CD4-positive, alpha-beta T cell treated with Interleukin-1 beta for 1 hour (primary cell): ENCODE measurements around the gene STOX1.
"Not testable (repeated sequence)": the region's sequence is repeated elsewhere in the genome, so short reads cannot be mapped to it uniquely, and the experiment has no call there.

ENCODE experiments used
- DNase-seq, 2 donors: peaks; one replicate each; pipeline ENCODE4 v3.0.0-alpha.2; 2020 to 2022

STOX1 gene, protein sequence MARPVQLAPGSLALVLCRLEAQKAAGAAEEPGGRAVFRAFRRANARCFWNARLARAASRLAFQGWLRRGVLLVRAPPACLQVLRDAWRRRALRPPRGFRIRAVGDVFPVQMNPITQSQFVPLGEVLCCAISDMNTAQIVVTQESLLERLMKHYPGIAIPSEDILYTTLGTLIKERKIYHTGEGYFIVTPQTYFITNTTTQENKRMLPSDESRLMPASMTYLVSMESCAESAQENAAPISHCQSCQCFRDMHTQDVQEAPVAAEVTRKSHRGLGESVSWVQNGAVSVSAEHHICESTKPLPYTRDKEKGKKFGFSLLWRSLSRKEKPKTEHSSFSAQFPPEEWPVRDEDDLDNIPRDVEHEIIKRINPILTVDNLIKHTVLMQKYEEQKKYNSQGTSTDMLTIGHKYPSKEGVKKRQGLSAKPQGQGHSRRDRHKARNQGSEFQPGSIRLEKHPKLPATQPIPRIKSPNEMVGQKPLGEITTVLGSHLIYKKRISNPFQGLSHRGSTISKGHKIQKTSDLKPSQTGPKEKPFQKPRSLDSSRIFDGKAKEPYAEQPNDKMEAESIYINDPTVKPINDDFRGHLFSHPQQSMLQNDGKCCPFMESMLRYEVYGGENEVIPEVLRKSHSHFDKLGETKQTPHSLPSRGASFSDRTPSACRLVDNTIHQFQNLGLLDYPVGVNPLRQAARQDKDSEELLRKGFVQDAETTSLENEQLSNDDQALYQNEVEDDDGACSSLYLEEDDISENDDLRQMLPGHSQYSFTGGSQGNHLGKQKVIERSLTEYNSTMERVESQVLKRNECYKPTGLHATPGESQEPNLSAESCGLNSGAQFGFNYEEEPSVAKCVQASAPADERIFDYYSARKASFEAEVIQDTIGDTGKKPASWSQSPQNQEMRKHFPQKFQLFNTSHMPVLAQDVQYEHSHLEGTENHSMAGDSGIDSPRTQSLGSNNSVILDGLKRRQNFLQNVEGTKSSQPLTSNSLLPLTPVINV

DNA sequence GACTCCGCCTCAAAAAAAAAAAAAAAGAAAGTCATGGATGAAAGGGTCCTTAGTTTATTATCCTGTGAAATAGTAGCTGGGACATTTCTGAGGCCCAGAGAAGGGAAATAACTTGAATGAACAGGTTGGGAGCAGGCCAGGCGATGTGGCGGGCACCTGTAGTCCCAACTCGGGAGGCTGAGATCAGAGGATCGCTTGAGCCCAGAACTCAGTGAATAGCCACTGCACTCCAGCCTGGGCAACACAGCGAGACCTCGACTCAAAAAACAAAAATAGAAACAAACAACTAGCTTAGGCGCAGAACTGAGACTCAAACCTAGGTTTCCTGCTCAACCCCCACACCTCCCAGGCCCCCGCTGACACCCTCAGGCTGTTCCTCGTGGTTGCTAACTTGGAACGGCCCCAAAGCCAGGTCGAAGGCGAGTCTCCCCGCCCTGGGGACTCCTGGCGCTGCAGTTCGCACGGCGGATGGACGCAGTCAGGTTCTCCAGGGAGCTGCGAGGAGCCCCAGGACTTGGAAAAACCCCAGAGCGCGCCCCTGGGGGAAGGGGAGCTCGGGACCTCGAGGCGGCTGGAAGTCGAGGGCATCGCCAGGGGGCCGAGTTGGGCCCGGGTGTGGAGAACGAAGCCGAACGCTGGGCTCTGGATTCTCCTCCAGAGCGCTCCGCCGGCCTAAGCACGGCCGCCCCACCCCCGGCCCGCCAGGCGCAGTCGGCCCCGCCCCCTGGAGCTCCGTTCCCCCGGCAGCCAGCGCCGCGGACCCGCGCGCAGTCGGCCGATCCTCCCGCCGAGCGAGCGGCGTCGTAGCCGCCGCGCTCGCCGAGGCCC, at the start of gene STOX1:
Gene STOX1, plus strand, starts transcription at position 768 of the 828 bp plus-strand sequence. CDS start 93 bp downstream, outside the sequence.
- DNase-seq, result peak; percentile 46 to 53

DNA sequence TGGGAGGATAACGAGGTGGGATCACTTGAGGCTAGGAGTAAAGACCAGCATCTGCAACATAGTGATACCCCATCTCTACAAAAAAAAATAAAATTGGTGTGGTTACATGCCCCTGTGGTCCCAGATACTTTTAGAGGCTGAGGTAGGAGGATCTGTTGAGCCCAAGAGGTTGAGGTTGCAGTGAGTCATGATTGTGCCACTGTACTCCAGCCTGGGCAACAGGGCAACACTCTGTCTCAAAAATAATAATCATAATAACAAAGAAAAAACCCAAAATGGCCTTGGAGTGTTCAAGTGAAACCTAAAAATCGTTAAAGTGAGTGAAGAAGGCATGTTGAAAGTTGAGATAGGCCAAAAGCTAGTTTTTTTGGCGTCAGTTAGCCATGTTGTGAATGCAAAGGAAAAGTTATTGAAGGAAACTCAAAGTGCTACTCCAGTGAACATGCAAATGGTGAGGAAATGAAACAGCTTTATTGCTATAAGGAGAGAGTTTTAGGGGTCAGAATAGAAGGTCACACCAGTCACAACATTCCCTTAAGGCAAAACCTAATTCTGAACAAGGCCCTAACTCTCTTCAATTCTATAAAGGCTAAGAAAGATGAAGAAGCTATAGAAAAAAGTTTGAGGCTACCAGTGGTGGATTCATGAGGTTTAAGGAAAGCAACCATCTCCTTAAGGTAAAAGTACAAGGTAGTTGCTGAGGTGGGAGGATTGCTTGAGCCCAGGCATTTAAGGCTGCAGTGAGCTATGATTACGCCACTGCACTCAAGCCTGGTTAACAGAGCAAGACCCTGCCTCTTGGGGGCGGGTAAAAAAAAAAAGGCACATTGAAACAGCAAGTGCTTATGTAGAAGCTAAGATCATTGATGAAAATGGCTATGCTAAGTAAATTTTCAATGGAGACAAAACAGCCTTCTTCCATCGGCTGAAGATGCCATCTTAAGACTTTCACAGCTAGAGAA, 45.4 kb upstream of the STOX1 start:
- DNase-seq, result no peak

DNA sequence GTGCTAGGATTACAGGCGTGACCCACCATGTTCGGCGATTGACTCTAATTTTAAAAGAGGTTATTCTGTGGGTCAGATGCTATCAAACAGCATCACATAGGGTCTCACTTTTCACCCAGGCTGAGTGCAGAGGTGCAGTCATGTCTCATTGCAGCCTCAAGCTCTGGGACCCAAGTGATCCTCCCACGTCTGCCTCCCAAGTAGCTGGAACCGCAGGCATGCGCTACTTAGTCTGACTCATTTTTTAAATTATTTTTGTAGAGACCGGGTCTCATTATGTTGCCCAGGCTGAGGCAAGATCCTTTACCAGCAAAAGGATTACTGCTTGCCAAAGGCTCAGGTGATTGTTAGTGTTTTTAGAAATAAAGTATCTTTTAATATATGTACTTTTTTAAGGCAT, 42.9 kb upstream of the STOX1 start:
- DNase-seq, result no peak

DNA sequence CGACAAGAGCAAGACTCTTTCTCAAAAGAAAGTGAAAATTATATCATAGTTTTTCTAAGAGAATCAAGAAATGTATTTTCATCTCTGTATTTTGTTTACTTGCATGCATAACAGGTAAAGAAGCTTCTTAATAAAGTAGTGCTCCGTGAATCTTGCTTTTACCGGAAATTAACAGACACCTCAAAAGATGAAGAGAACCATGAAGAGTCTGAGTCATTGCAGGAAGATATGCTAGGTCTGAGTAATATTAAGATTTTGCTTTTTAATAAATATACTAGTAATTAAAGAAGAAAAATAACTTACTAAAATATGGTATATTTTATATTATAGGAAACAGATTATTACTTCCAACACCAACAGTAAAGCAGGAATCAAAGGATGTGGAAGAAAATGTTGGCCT, 39.5 kb upstream of the STOX1 start:
- no peak for DNase-seq

DNA sequence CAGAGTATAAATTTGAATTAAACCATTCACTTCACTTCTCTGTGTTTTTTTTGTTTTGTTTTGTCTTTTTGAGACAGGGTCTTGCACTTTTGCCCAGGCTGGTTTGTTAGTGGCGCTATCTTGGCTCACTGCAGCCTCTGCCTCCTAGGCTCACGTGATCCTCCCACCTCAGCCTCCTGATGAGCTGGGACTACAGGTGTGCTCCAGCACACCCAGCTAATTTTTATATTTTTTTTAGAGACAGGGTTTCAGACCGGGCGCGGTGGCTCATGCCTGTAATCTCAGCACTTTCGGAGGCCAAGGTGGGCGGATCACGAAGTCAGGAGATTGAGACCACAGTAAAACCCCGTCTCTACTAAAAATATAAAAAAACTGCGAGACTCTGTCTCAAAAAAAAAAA, 36.9 kb upstream of the STOX1 start:
- DNase-seq, result no peak

DNA sequence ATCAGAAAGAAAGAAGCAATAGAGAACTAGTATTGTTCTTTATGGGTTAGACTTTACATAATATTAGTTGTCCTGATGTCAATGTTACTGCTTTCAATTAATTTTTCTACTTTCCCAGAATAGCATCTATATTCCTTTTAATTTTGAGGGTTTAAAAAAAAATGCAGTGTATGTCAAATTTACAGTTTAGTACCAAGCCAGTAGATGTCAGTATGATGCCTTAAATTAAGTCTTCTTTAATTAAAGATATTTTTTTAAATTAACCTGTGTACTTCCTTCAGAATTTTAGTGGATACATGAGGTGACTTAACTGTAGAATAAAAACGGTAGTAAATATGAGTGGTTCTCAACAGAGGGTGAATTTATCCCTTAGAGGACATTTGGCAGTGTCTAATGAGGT, 35.2 kb upstream of the STOX1 start:
- no peak for DNase-seq

DNA sequence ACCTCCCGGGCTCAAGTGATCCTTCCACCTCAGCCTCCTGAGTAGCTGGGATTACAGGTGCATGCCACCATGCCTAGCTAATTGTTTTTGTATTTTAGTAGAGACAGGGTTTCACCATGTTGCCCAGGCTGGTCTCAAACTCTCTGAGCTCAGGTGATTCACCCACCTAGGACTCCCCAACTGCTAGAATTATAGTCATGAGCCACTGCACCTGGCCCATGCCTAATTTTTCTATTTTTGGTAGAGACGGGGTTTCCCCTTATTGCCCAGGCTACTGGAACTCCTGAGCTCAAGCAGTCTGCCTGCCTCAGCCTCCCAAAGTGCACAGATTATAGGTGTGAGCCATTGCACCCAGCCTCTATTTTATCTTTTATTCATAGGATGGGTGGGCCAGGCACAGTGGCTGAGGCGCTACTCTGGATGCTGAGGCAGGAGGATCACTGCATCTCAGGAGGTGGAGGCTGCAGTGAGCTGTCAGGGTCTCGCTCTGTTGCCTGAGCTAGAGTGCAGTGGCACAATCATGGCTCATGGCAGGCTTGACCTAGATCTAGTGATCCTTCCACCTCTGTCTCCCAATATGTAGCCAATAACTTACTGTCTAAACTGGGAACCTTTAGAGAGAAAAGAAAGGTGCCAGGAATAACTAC, 31.3 kb upstream of the STOX1 start:
- DNase-seq, result no peak

DNA sequence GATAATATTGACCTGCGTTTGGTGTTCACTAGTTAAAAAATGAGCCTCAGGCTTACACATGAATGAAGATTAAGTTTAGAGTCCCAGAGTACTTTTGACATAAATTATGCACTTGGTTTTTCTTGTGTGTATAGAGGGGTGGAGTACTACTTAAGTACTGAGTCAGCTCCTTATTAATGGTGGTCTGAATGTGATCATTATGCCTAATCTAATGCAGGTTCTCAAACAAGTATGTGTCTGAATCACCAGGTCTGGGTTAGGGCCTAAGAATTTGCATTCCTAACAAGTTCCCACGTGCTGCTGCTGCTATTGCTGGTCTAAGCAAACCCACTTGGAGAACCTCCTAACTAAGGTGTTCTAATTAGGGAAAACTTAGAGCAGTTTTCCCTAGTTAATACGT, 30.7 kb upstream of the STOX1 start:
- DNase-seq, result no peak

DNA sequence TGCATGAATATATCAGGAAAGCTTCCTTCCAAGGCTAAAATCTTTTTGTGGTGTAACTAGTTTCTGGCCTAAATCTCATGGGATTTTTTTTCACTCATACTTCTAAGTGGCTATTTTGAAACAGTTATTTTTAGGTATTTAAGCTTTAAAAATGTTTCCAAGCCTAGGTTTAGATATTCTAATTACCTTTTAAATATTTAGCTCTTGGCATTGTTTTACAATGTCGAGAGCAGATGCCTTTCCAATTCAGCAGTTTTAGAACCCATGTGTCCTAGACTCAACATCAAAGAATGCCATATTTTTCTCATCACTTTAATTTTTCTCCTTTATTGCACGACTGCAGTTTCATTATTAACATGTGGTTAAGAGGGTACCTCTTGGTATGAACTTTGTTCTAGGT, 27.1 kb upstream of the STOX1 start:
- DNase-seq, result no peak

DNA sequence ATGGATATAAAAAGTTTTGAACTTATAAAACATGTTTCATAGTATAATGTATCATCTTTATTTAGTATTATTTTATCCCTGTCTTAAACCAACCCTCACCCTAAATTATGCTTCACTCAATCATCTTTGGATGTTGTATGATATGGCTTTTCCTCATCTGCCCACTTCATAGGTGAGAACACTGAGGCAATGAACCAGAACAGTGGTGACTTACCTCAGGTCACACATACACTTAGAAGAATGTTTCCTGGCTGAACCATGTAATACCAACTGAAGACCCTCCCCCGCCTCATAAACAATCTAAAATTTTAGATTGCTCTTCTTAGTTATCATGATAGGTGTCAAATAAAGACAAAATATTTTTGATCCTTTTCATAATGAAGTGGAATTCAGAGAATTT, 22.6 kb upstream of the STOX1 start:
- DNase-seq, result no peak

DNA sequence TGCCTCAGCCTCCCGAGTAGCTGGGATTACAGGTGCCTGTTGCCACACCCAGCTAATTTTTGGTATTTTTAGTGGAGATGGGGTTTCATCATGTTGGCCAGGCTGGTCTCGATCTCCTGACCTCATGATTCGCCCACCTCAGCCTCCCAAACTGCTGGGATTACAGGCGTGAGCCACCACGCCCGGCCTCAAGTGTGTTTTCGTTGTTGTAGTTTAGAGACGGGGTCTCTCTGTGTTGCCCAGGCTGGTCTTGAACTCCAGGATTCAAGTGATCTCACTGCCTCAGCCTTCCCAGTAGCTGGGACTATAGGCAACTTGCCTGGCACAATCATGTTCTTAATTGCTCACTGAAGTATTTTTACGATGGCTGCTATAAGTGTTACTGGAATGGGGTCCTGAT, 16.5 kb upstream of the STOX1 start:
- not testable (repeated sequence) for DNase-seq

DNA sequence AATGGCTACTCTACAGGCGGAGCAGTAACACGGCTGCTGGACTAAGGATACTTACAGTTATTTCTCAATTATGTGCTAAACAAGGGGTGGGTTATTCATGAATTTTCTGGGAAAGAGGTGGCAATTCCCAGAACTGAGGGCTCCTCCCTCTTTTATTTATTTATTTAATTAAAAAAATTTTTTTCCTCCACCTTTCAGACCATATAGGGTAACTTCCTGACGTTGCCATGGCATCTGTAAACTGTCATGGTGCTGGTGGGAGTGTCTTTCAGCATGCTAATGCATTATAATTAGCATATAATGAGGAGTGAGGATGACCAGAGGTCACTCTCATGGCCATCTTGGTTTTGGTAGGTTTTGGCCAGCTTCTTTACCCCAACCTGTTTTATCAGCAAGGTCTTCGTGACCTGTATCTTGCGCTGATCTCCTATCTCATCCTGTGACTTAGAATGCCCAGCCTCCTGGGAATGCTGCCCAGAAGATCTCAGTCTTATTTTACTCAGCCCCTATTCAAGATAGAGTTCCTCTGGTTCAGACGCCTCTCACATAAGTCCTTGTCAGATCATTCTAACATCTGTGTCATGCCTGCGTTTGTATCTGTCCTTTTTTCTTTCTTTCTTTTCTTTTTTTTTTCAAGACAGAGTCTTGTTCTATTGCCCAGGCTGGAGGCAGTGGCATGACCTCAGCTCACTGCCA, 15.9 kb upstream of the STOX1 start:
- no peak for DNase-seq

DNA sequence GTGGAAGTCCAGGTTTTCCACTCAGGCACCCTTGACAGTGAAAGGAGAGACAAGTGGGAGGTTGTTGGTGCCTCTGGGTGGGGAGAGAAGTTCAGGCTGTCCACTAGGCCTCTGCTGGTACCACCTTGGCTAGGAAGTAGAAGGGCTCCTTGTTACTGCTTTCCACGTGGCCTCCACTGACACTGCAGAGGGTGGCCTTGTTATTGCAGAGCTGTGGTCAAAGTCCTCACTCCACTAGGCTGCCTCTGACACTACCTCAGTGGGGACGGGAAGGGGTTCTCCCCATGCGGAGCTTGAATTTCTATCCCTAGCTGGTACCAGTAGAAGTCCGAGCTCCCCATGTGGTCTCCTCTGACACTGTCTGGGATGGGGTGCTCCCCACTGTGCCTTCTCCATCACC, 14.9 kb upstream of the STOX1 start:
- DNase-seq, result no peak

DNA sequence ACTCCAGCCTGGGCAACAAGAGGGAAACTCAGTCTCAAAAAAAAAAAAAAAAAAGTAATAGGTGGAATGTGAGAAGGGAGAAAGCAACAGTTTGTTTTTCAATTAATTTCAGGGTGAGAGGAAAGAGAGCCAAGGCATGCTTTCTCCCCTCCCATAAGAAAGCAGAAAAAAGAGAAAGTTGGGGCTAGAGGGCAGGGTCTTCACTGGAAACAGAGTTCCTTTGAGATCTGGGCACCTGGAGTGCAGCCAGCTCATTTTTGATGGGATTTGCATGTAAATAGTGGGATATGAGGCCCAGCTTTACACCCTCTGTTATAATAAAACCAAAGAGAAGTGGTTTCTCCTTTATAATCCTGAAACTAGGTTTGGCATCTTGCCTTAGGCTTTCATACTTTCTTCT, 13.8 kb upstream of the STOX1 start:
- DNase-seq, result no peak

DNA sequence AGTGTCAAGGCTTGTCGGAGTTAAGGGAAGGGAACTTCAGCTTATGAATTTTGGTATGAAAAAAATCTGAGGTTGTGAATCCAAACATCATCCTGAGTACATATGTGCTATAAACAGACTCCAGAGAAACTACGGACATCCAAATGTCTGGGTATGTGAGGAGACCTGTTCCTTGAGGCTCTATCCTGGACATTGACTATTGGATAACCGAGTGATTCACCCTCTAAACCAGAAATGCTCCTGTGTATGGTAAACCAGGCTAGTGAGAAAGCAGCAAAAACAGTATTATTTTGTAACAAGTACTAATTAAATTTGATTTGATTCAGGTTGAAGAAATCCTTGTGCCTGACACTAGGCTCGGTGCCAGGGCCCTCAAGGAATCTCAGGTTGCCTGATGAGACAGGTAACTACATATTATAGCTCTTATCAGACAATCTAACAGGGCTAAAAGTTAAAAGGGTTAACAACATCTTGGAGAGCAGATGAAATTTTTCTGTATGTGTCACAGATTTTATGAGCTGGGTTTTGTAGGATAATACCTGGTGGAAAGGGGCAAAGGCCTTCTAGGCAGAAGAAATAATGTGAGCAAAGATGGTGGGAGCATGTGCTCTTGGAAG, 10.4 kb upstream of the STOX1 start:
- DNase-seq, result no peak

DNA sequence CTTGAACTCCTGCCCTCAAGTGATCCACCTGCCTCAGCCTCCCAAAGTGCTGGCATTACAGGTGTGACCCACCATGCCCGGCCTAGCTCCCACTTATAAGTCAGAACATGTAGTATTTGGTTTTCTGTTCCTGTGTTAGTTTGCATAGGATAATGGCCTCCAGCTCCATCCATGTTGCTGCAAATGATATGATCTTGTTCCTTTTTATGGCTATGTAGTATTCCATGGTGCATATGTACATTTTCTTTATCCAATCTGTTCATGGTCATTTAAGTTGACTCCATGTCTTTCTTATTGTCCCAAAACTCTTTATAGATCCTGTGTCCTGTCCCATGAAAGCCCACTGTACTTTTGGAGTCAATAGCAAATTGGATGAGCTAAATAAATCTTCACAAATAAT, 7.0 kb upstream of the STOX1 start:
- DNase-seq, result not testable (repeated sequence)

DNA sequence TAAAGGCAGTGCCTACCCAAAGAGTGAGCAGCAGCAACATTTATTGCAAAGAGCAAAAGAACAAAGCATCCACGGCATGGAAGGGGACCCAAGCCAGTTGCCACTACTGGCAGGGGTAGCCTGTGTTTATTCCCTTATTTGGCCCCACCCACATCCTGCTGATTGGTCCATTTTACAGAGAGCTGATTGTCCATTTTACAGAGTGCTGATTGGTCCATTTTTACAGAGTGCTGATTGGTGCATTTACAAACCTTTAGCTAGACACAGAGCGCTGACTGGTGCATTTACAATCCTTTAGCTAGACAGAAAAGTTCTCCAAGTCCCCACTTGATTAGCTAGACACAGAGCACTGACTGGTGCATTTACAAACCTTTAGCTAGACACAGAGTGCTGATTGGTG, 4.7 kb upstream of the STOX1 start:
- not testable (repeated sequence) for DNase-seq

DNA sequence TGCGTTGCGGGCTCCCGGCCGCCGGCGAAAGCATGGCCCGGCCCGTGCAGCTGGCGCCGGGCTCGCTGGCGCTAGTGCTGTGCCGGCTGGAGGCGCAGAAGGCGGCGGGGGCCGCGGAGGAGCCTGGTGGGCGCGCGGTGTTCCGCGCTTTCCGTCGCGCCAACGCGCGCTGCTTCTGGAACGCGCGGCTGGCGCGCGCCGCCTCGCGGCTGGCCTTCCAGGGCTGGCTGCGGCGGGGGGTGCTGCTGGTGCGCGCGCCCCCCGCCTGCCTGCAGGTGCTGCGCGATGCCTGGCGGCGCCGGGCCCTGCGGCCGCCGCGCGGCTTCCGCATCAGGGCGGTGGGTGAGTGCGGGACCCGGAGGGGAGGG, 245 bp downstream of the STOX1 start:
- not testable (repeated sequence) for DNase-seq

DNA sequence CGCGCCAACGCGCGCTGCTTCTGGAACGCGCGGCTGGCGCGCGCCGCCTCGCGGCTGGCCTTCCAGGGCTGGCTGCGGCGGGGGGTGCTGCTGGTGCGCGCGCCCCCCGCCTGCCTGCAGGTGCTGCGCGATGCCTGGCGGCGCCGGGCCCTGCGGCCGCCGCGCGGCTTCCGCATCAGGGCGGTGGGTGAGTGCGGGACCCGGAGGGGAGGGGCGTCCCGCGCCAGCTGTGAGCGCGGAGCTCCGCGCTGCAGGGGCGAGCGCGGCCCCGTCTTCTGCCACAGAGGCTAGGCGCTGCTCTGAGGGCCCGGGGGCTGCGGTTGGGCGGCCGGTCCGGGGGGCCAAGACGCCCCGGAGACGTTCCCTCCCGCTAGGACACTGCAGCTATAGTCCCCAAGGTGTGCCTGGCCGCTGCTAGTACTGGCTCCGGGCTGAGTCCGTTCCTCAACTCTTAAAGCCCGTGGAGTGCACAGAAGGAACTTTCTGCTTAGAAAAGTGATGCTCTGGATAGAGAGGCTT, 811 bp downstream of the STOX1 start:
- peak in 1 of 2 donors; percentile 18 for DNase-seq

DNA sequence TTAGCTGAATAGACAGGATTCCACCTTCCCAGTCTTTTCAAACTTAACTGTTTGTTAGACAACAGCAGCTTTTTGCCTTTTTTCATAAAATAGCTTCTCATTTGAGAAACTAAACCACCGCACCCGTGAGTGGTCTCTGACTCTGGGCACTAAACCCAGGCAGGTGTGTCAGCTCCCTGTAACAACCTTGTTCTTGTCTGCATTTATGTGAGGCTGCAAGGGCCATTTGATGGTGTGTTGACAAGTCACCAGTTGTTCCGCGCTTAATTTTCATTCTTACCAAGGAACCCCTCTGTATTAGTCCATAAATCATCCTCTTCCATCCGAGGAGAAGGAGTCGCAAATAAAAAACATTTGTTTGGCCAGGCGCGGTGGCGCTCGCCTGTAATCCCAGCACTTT, 1.5 kb downstream of the STOX1 start:
- no peak for DNase-seq
